ENCODE data around the gene RRBP1.

The RRBP1 gene

DNA sequence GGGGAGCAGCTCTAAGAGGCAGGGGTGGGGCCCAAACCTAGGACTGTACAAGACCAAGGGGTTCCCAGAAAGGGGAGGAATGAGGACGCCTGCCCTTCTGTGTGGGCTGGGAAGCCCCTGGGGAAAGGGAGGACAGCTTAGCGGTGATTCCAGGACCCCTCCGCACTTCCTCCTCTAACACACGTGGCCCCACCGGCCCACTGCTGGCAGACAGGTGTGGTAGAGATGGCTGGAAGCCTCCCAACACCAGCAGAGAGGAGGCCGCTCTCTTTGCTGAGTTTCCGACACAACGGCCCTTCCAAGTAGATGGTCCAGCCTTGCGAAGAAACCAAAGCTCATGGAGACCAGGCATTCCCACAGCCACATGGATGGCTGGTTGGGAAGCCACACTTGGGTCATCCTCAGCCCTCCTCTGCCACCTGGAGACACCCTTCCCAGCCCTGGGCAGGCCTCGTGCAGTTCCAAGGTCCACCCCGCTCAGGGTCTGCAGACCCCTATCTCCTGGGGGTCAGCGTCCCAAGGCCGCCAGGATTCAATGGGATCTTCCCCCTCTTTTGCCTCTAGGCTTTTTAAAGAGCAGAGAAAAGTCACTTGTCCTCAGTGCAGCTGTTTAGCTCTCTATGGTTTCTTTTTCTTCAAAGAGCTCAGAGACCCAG, 43.9 kb downstream of the RRBP1 start:
- in situ Hi-C loops (cut with MboI; ENCODE audit: low sequenced_read_pairs), result no loop called here

DNA sequence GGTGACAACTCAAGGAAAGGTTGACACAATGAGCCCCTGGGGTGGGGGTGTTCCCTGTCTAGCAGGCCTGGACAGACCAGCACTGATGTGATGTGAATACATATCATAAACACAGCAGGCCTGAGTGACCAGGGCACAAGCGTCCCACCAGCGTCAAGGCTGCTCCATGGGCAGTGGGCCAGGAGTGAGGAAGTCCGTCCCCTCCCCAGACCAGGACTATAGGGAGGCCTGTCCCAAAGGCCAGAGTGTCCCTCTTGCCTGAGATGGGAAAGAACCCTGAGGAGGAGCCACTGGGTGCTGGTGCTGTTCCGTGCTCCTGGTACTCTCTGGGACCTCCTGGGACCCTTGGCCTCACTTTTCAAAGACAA, 44.6 kb downstream of the RRBP1 start:
- in situ Hi-C loops (cut with MboI; ENCODE audit: low sequenced_read_pairs), result no loop called here

DNA sequence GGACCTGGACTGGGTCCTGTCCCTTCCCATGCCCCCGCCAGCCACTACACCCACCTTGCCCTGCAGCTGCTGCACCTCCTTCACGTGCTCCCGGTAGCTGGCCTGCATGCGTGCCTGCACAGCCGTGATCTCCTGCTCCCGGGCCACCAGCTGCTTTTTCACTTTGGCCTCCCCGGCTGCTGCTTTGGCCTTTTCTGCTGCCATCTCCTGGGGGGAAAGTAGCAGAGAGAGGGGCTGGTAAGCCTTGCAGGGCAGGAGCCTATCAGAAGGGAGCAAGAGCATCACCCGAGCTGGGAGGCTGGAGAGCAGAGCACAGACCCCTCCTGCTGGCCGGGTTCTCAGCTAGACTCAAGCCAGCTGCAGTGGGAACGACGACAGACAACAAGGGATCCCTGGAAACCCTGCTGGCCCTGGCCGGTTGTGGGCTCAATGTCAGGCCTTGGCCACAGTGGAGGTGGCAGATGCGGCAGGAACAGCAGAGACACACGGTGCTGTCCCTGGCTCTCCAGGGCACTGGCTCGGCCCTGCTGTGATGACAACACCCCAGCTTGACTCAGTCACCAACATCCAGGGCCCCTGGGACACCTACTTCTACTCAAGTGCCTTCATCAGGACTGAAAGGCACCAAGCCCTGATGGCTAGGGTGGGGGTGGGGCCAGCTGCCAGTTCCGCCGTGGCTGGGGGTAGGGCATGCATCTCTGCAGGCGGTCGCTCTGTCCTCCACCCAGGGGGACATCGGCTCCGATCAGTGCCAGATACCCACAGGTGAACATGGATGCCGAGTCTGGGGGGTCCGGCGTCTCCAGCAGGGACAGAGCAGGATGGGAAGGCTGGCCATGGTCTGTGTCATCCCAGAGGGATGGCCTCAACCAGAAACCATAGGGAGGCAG, 45.3 kb downstream of the RRBP1 start:
- in situ Hi-C loops (cut with MboI; ENCODE audit: low sequenced_read_pairs), result no loop called here

DNA sequence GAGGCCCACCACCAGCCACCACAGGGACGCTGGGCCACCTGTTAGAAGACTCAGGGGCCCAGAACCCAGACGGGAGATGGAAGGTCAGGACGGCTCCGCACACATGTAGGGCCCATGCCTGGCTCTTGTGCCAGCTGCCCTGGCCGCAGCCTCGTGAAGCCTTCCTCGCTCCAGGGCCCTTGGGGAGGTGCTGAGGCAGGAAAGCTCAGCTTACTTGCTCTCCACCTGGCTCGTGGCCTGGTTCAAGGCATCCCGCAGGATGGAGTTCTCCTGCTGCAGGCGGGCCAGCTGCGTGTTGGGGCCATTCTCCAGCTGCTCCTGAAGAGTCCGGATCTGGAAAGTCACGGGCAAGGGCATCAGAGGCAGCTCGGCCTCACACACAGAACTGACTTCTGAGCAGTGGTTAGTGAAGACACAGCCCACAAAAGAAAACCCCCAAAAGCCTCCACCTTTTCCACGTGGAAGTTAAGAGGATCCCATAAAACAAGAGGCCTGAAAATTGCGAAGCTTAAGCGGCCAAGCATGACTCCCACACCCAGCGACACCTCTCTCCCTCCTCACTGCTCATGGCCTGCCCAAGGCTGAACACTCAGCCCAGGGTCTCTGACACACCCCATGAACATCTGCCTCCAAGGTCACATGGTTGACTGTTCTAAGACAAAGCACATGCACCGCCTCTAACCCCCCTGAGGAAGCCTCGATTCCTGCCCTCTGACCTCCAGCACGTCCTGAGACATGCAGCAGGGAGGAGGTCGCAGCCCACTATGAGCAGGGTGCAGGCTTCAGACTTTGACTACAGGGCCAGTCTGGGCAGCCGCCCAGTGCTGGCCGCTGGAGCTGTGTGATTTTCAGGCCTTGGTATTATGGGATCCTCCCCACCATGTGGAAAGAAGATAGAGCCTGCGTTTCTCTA, 46.5 kb downstream of the RRBP1 start:
- in situ Hi-C loops (cut with MboI; ENCODE audit: low sequenced_read_pairs), result no loop called here

DNA sequence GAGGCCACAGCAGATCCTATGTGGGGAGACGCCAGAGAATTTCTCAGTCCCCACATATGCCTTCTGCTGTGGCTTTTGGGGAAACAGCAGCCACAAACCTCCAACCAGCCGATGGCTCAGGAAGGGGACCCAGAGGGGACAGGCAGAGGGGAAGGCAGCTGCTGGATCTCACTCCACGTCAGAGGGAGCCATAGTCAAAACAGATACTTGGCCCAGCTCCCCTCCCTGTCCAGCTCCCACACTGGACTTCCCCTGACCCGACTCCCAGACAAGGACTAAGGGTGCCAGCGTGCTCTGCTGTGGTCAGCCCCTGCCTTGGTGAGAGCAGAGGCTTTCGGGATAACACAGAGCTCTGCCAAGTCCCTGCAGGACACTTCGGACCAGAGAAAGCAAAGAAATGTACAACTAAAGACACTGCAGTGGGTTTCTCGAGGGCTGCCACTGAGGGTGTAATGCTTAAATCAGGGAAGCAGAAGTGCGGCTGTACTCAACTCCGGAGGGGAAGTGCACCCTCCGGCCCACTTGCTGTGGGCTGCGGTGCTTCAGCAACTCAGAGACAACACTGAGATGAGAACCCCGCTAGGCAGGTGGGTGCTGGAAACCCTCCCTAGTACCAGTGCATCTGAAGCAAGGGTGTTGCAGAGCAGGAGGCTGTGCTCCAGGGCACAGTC, 47.2 kb downstream of the RRBP1 start:
- in situ Hi-C loops (cut with MboI; ENCODE audit: low sequenced_read_pairs), result no loop called here

DNA sequence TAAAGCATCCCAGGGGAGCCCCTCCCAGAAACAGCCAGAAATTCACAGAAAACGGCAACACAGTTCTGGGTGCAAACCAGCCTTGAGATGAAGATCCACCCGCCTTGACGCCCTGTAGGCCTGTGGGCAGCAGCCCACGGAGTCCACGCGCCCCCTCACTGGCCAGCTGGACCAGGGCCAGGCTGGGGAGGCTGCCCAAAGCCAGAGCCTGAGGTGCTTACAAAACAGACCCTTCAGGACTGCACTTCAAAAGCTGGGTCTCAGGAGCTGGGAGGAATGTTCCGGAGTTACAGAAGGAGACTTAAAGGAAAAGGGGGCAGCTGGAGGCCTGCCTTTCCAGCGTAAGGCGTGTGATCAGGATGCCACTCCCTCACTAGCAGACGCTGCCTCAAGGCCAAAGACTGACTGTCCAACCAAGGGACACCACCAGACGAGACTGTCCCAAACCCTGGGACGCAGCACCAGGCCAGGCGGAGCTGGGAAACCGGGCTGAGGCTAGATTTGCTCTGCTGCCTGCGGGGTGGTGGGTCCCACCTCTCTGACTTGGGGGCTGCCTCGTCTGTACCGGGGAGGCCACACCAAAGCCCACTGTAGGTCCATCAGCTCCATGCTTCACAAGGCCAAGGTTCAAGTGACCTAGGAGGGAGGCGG, 48.1 kb downstream of the RRBP1 start:
- in situ Hi-C loops (cut with MboI; ENCODE audit: low sequenced_read_pairs), result no loop called here

DNA sequence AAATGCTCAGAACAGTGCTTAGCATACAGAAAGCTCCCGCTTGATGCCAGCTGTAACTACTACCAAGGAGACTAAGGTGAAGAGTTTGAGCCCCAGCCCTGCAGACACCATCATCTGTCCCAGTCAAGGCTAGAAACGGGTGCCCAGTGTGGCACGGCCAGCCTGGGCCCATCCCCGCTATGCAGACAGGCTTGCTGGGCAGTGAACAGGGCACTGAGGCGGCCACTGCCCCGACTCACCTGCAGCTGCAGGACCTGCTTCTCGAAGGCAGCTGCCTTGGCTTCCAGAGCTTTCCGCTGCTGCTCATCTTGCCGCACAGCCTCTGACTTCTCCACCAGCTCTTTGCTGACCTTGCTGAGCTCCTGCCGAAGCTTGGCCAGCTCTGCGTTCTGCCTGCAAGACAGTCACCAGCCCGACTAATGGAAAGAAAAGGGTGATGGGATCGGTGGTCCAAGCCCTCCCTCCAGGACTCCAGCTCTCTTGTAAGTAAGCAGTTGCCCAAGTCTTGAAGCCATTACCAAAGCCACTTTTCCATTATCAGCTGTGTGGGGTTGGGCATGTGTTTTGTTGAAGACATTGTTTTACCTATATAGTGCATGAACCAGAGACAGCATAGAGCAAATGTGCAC, 48.7 kb downstream of the RRBP1 start:
- in situ Hi-C loops (cut with MboI; ENCODE audit: low sequenced_read_pairs), result no loop called here

DNA sequence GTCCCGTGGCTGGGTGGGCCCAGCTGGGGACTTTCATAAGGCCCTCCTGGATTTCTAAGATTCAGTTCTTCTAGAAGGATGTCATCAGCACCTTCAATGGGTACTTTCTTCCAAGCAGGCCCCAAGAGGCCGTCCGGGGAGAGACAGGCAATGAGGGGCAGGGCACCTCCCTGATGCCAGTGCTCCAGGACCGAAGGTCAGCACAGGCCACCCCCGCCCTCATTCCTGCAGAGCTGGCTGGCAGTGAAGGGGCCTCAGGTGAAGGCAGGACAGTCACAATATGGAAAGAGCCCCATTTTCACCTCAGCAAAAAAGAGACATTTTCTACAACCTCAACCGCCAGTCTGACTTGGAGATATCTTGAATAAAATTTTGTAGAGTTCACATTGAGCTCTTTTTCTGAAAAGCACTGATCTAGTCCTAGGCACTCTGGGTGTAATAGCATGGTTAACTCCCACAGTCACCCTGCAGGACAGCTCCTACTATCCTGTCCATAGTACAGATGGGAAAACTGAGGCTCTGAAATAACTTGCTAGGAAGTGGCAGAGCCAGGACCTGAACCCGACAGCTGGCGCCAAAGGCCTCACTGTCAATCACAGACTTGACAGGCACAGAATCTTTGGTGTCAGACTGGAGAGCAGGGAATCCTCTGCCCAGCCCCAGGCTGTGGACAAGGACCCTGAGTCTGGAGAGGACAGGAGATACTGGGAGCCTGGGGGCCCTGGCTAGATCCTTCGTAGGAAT, 50.3 kb downstream of the RRBP1 start:
- in situ Hi-C loops (cut with MboI; ENCODE audit: low sequenced_read_pairs), result no loop called here

DNA sequence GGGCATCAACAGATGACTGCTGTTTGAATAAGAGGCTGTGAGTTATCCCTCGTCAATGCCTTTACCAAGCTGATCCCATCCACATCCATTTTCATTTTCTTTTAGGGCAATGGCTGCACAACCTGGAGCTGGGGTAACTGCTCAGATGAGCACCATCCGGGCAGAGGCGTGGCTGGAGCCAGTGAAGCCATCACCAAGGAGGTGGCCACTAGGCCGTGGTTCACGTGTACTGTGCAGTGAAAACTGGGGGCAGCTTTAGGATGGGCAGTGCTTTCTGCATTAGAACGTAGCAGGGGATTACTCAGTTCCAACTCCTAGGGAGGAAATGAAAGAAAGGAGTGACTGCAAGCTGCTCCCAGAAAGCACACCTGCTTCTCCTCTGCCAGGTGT, 51.2 kb downstream of the RRBP1 start:
- in situ Hi-C loops (cut with MboI; ENCODE audit: low sequenced_read_pairs), result no loop called here

DNA sequence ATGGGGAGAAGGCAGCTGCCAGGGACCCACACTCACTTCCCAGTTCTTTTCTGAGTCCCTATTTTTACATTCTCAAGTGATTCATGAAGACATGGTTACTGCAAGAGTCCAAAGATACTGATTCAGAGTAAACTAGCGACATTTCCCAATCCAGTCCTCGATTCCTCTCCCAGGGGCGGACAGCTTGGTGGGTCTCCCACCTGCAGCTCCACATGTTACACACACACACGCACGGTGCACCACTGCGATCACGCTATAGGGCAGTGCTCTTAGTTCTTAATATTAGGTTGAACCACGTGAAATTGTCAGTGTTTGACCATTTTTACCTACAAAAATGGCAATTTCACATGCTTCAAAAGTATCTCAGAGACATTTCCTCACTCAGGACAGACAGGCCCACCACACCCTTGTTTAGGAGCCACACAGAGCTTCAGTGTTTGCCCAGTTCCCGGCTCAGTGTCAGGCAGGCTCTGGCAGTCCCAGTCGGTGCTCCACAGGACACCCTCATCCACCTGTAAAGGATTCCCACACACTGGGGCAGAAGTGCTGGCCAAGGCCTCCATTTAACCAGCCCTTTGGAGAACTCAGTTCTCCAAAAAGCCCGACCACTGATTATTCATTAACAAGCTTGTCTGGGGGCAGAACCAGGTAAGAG, 51.8 kb downstream of the RRBP1 start:
- in situ Hi-C loops (cut with MboI; ENCODE audit: low sequenced_read_pairs), result no loop called here

DNA sequence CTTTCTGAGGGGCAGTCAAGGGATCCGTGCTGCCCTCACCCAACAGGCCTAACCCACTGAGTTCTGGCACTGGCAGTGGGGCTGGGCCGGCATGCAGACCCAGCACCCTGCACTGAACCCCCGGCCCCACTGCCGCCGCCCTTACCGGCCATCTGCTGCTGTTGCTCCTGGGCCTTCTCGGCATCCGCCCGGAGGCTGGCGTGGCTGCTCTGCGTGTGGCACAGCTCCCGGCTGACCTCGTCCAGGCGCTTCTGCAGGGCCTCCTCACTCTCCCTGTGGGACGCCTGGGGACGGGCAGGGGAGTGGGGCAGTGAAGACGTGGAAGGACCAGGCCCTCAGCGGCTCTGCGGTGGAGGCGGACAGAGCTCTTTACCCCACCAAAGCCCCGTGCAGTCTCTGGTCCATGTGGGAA, 52.4 kb downstream of the RRBP1 start:
- in situ Hi-C loops (cut with MboI; ENCODE audit: low sequenced_read_pairs), result no loop called here

DNA sequence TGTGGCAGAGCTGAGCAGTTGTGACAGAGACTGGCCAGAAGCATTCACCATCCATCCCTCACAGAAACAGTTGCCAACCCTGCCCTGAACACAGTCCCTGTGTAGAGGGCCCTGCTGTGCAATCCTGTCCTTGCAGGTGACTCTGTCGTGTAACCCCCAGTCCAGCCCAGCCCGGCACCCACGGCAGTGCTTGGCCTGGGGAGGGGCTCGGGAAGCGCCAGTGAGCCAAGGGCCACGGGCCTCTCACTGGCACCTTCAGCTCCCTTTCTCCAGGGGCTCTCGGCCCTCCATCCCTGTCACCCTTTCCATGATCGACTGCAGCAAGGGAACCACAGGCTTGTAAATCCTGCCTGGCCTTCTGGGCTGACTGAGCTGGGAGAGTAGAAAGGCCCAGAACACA, 53.0 kb downstream of the RRBP1 start:
- in situ Hi-C loops (cut with MboI; ENCODE audit: low sequenced_read_pairs), result no loop called here

DNA sequence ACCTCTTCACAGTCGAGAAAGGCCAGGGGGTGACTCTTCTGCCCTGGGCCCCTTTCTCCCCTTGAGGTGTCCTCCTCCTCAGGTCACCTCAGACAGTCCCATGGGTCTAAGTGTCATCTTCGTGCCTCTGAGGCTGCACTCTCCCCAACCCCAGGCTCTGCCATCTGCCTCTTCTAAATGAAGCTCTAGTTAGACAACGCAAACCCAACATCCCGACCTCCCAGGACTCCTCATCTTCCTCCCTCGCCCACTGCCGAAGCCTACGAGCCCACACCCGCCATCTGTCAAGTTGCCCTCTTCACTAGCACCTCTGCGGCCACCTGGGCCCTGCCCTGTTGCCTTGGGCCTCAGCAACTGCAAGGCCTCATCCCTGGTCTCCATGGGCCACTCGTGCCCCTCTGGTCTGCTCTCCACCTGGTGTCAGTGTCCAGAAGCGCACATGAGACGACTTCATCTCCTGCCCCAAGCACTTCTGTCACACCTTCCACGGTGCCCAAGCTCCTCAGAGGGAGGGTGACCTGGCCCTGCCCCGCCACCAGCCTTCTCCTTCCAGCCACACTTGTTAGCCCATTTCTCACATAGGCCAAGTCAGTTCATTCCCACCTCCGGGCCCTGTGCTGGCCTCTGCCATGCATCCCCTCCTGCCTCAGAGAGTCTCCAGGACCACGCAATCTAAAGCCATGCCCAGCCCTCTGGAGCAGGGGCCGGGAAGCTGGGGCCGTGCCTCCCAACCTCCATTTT, 53.8 kb downstream of the RRBP1 start:
- in situ Hi-C loops (cut with MboI; ENCODE audit: low sequenced_read_pairs), result no loop called here

DNA sequence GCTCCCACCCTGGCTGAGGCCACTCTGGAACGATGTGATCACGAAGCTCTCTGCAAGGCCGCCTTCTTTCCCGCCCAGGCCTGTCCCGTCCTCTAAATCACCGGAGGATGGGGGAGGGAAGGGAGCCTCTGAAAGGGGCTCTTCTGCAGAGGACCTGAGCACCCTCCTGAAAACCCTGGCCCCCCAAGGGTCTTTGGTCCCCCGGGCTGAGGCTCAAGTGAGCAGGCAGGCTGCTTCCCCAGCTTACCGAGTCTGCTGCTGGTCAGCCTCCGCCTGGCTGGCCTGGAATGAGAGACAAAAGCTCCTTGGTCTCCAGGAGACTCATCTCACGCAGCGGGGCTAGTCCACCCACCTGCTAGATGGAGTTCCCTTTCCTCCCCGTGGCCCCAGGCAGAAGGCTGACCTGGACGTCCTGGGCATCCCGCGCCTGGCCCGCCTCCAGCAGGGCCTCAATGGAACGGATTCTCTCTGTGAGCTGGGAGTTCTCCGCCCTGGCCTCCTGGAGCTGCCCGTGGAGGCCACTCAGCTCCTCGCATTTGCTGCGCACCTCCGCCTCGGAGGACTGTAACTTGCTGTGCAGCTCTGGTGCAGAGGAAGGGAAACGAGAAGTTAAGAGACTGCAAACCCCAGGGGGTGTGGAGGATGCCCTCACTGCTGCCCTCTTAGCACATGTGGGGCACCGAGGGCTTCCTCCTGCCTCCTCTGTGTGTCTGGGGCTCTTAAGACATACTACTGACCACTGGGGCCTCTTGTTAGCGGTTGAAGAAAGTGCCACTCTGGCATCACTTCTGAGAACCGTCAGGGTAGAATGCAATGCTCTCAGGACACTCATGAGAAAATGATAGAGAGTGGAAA, 54.7 kb downstream of the RRBP1 start:
- in situ Hi-C loops (cut with MboI; ENCODE audit: low sequenced_read_pairs), result no loop called here

DNA sequence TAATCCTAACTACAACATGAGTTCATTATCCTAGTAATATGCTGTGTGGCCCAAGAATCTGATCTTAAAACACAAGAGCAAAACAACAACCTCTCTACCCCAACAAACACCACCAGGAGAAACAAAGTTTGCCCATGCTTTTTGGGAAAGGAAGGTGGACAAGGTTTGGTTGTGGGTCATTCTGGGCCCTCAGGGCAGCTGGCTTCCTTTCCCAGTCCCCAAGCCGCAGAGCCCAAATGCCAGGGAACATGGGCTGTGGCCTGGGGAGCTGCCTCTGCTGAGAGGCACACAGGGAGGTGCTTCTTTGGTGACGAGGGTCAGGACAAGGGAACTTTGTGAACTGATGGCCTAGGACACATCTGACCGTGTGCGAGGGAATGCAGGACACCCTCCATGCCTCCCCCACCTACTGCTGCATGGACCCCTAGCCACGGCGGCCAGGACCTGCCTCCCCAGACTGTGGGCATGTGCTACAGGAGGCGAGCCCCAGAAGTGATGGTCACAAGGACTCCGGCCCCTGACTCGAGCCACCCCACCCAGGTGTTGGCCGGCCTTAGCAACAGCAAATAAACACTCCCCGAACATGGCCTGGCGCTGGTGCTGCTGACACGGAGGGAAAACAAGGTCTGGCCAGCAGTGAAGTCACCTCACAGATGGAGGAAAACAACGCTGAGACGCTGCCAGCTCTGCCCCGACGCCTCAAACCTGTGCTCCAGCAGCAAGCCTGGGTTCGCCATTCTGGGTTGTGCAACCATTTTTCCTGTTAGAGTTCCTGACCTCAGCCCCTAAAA, 55.6 kb downstream of the RRBP1 start:
- in situ Hi-C loops (cut with MboI; ENCODE audit: low sequenced_read_pairs), result no loop called here
